Motor neuron (in vitro differentiated cells): ENCODE results near the gene SLC49A3. TPM values are rescaled to one million over a fixed set of nuclear protein-coding genes. Genes with fewer than 3 reads are reported as not detected.

Experiments
- total RNA-seq, 8 experiments: library from RNA; unstranded; fragments of 300-600 nt; gene quantifications; 2 replicates each; pipeline versions ENCODE4 v1.2.3 to v1.2.4, GENCODE V29; 2022

Gene SLC49A3
- total RNA-seq, 8 experiments from 2014 or later, result 0.13 to 1.7 (median 0.37) TPM; not detected in 2

Other genes starting within 250 kb of the SLC49A3 start
- gene ZNF721, start 190.0 kb downstream of the SLC49A3 start, total RNA-seq, result 10 to 100 TPM; 22.4 to 71.3 (median 35.9) TPM
- gene PIGG, start 189.9 kb downstream of the SLC49A3 start, total RNA-seq, result 10 to 100 TPM; 20.4 to 99.5 (median 30.9) TPM
- 1 to 10 TPM in 4 of 8 experiments, under 1 TPM in 1, not detected in 3; 0.88 to 3.7 (median 2.3) TPM for gene TMEM271, start 112.9 kb downstream of the SLC49A3 start, total RNA-seq
- gene PDE6B, start 63.6 kb downstream of the SLC49A3 start, total RNA-seq, result 1 to 10 TPM; 3.8 to 6.4 (median 4.9) TPM
- 100 to 1,000 TPM; 668 to 891 (median 799) TPM for gene ATP5ME, start 14.9 kb downstream of the SLC49A3 start, total RNA-seq
- gene MYL5, start 14.6 kb downstream of the SLC49A3 start, total RNA-seq, result 10 to 100 TPM in 5 of 8 experiments, 1 to 10 TPM in 3; 6.7 to 41.2 (median 16.8) TPM
- gene PCGF3, start 16.7 kb upstream of the SLC49A3 start, total RNA-seq, result 10 to 100 TPM; 21.8 to 86.9 (median 42.1) TPM
- 10 to 100 TPM in 2 of 8 experiments, 1 to 10 TPM in 6; 1.8 to 15.1 (median 5.4) TPM for gene CPLX1, start 137.0 kb upstream of the SLC49A3 start, total RNA-seq
- gene GAK, start 243.2 kb upstream of the SLC49A3 start, total RNA-seq, result 10 to 100 TPM; 26.1 to 94.0 (median 44.6) TPM
- gene TMEM175, start 243.3 kb upstream of the SLC49A3 start, total RNA-seq, result 10 to 100 TPM; 12.0 to 31.3 (median 27.3) TPM